GM23248 (cell line): ENCODE measurements around the gene SEMA3C. TPM values are rescaled to one million over a fixed set of nuclear protein-coding genes. Genes with fewer than 3 reads are reported as not detected.
A peak's percentile ranks its signal among the peaks of the same experiment; 100 is the strongest.

Source experiments
- DNase-seq: peaks from one replicate; pipeline ENCODE4 v3.0.0-alpha.2; 2015
- H2AFZ ChIP-seq: fragments of 200-600 bp; sonication (generic); 2 replicates; pipeline ENCODE4 v1.6.1; 2016; ENCODE audit warnings: antibody characterized with exemption
- H3F3A ChIP-seq: fragments of 200-600 bp; sonication (generic); 2 replicates; pipeline ENCODE4 v1.6.1; 2016; ENCODE audit warnings: mild to moderate bottlenecking, antibody characterized with exemption, mixed run types; ENCODE audit not compliant: insufficient read depth
- H3K27ac ChIP-seq: fragments of 200-600 bp; sonication (generic); 2 replicates; pipeline ENCODE4 v1.5.1; 2016; ENCODE audit warnings: mild to moderate bottlenecking
- H3K27me3 ChIP-seq: fragments of 200-600 bp; sonication (generic); replicated peaks from 2 replicates; pipeline ENCODE4 v1.6.1; 2016; ENCODE audit warnings: mild to moderate bottlenecking; ENCODE audit not compliant: insufficient read depth
- H3K36me3 ChIP-seq: fragments of 200-600 bp; sonication (generic); 2 replicates; pipeline ENCODE4 v1.6.1; 2016; ENCODE audit warnings: low read depth, mild to moderate bottlenecking
- H3K4me1 ChIP-seq: fragments of 200-600 bp; sonication (generic); 2 replicates; pipeline ENCODE4 v1.6.1; 2016; ENCODE audit warnings: mild to moderate bottlenecking; ENCODE audit not compliant: insufficient read depth
- H3K4me2 ChIP-seq: fragments of 200-600 bp; sonication (generic); one replicate; pipeline ENCODE4 v1.6.1; 2016; ENCODE audit warnings: mild to moderate bottlenecking; ENCODE audit not compliant: unreplicated experiment
- H3K4me3 ChIP-seq: fragments of 200-600 bp; sonication (generic); 2 replicates; pipeline ENCODE4 v1.5.1; 2016; ENCODE audit warnings: mild to moderate bottlenecking
- H3K79me2 ChIP-seq: fragments of 200-600 bp; sonication (generic); 2 replicates; pipeline ENCODE4 v1.6.1; 2016; ENCODE audit warnings: mild to moderate bottlenecking; ENCODE audit not compliant: insufficient read depth
- H3K9ac ChIP-seq: fragments of 200-600 bp; sonication (generic); 2 replicates; pipeline ENCODE4 v1.6.1; 2016; ENCODE audit warnings: mild to moderate bottlenecking
- H3K9me2 ChIP-seq: fragments of 200-600 bp; sonication (generic); 2 replicates; pipeline ENCODE4 v1.6.1; 2016; ENCODE audit warnings: mixed run types, mild to moderate bottlenecking, moderate library complexity; ENCODE audit not compliant: insufficient read depth
- H3K9me3 ChIP-seq: fragments of 200-600 bp; sonication (generic); one replicate; pipeline ENCODE4 v1.6.1; 2017; ENCODE audit warnings: low read depth
- H4K20me1 ChIP-seq: fragments of 200-600 bp; sonication (generic); 2 replicates; pipeline ENCODE4 v1.6.0; 2016; ENCODE audit not compliant: insufficient read depth
- EZH2 ChIP-seq: fragments of 200-600 bp; sonication (generic); IDR thresholded peaks from 2 replicates; pipeline ENCODE4 v1.6.1; 2018; ENCODE audit warnings: antibody characterized with exemption, mild to moderate bottlenecking; ENCODE audit not compliant: insufficient read depth, poor library complexity, severe bottlenecking
- EZH2phosphoT487 ChIP-seq: fragments of 200-600 bp; sonication (generic); IDR thresholded peaks from 2 replicates; pipeline ENCODE4 v1.6.1; 2018; ENCODE audit warnings: antibody characterized with exemption, moderate library complexity, mild to moderate bottlenecking, low read depth; ENCODE audit not compliant: insufficient read depth
- WGBS, 2 experiments: methylation state at CpG; one replicate each; pipeline ENCODE4 v1.1.6; 2015 to 2017; ENCODE audit warnings: low lambda C conversion rate in 2 of 2, low coverage in 1 of 2; ENCODE audit errors: missing lambda C conversion rate in 2 of 2; 5-methylcytosine and 5-hydroxymethylcytosine counted together
- in situ Hi-C: fragments of 300-500 bp; cut with MboI; formaldehyde crosslinking; loops from 2 replicates; pipeline ENCODE4 v1.15.0; 2020
- polyA plus RNA-seq: library from polyadenylated mRNA; unstranded; fragments of >200 nt; fragmentation: Nextera tagmentation; extraction: Ambion mirVana; gene quantifications from 2 replicates; pipeline ENCODE4 v1.2.1, GENCODE V29; 2016
- total RNA-seq: library from RNA; depleted of rRNA; stranded (reverse); fragments of >200 nt; shearing (Covaris generic); gene quantifications from 2 replicates; pipeline ENCODE4 v1.2.3, GENCODE V29; 2014

SEMA3C gene
- total and polyA plus RNA-seq, 2 experiments from 2014 or later = 316 to 612 TPM

GRCh38 chr7:80924090-80924489 is 5.2 kb upstream of the SEMA3C start:
- in situ Hi-C loops = no loop called here
- no peak for DNase-seq
- Histone ChIP-seq H2AFZ (0 out of 2 replicates have a peak overlapping the region, but pooled peaks have one; percentile 37), H3K9ac (no peak overlapping the region), H3K9me3 (no peaks in the 10 kb centered on the region), H3K4me3 (no peak overlapping the region), H3K27ac (no peak overlapping the region), H3K27me3 (no peaks in the 10 kb centered on the region), H3F3A (peaks cover 10% of the 10 kb centered on the region), H3K4me1 (no peaks in the 10 kb centered on the region), H4K20me1 (no peaks in the 10 kb centered on the region), H3K9me2 (no peaks in the 10 kb centered on the region), H3K4me2 (no peak overlapping the region), H3K36me3 (no peaks in the 10 kb centered on the region), H3K79me2 (no peaks in the 10 kb centered on the region)
- TF ChIP-seq EZH2 (no peak), EZH2phosphoT487 (no peak)
- 47 to 59% methylated on average over 2 of the region's 2 CpGs for WGBS, 2 experiments

GRCh38 chr7:80923211-80923612 is 4.4 kb upstream of the SEMA3C start:
- H2AFZ ChIP-seq = no peak overlapping the region
- no peaks in the 10 kb centered on the region for H3K4me1 ChIP-seq
- H3K4me2 ChIP-seq = no peak overlapping the region
- WGBS, 2 experiments = 92 to 95% methylated on average over 4 of the region's 4 CpGs
- no peaks in the 10 kb centered on the region for H3K36me3 ChIP-seq
- no peak overlapping the region for H3K4me3 ChIP-seq
- in situ Hi-C loops = no loop called here
- no peaks in the 10 kb centered on the region for H3K27me3 ChIP-seq
- no peaks in the 10 kb centered on the region for H3K9me2 ChIP-seq
- TF ChIP-seq EZH2phosphoT487 (no peak), EZH2 (no peak)
- peaks cover 6% of the 10 kb centered on the region for H3K79me2 ChIP-seq
- peaks cover 16% of the 10 kb centered on the region for H3F3A ChIP-seq
- DNase-seq = no peak
- H3K9me3 ChIP-seq = no peaks in the 10 kb centered on the region
- no peak overlapping the region for H3K27ac ChIP-seq
- H3K9ac ChIP-seq = no peak overlapping the region
- H4K20me1 ChIP-seq = no peaks in the 10 kb centered on the region

GRCh38 chr7:80922253-80923049 is 3.6 kb upstream of the SEMA3C start:
- H3F3A ChIP-seq = peaks cover 24% of the 10 kb centered on the region
- H3K4me3 ChIP-seq = no peak overlapping the region
- no peak overlapping the region for H2AFZ ChIP-seq
- H3K9ac ChIP-seq = no peak overlapping the region
- TF ChIP-seq EZH2 (no peak), EZH2phosphoT487 (no peak)
- no peaks in the 10 kb centered on the region for H3K27me3 ChIP-seq
- no peak for DNase-seq
- 94 to 97% methylated on average over 5 of the region's 5 CpGs for WGBS, 2 experiments
- in situ Hi-C loops = no loop called here
- no peaks in the 10 kb centered on the region for H3K9me2 ChIP-seq
- H3K79me2 ChIP-seq = peaks cover 14% of the 10 kb centered on the region
- no peak overlapping the region for H3K4me2 ChIP-seq
- H3K9me3 ChIP-seq = no peaks in the 10 kb centered on the region
- H3K27ac ChIP-seq = no peak overlapping the region
- H3K36me3 ChIP-seq = no peaks in the 10 kb centered on the region
- H3K4me1 ChIP-seq = no peaks in the 10 kb centered on the region
- 0 out of 2 replicates have a peak, but pooled peaks cover 4% of the 10 kb centered on the region for H4K20me1 ChIP-seq

DNA sequence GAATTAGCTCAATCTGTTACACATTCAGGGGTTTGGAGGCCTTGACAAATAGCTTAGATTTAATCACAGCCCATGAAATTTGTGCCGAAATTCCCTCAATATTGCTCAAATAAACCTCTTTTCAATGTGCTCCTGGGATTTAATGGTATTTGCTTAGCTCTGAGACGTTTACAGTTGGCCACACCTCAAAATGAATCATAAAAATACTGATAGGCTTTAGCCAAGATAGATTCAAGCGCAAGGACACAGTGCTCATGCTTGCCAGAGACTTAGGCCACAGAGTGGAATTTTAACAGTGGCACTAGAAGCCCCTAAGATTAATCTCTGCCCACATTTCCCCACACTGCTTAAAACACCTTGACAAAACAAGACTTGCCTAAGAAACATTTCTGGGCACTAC is 2.3 kb upstream of the SEMA3C start:
- in situ Hi-C loops = no loop called here
- H3K9ac ChIP-seq = no peak overlapping the region
- H3K4me2 ChIP-seq = no peak overlapping the region
- peaks cover 33% of the 10 kb centered on the region for H3F3A ChIP-seq
- 0 out of 2 replicates have a peak overlapping the region, but pooled peaks have one; percentile 7 for H2AFZ ChIP-seq
- peaks cover 27% of the 10 kb centered on the region for H3K79me2 ChIP-seq
- WGBS, 2 experiments = 59 to 60% methylated on average over 3 of the region's 3 CpGs
- H4K20me1 ChIP-seq = 0 out of 2 replicates have a peak, but pooled peaks cover 4% of the 10 kb centered on the region
- DNase-seq = no peak
- no peak for TF ChIP-seq EZH2phosphoT487
- no peak for TF ChIP-seq EZH2
- peaks cover 4% of the 10 kb centered on the region for H3K36me3 ChIP-seq
- H3K4me3 ChIP-seq = no peak overlapping the region
- H3K9me3 ChIP-seq = no peaks in the 10 kb centered on the region
- no peak overlapping the region for H3K27ac ChIP-seq
- H3K27me3 ChIP-seq = no peaks in the 10 kb centered on the region
- no peaks in the 10 kb centered on the region for H3K9me2 ChIP-seq
- H3K4me1 ChIP-seq = peaks cover 5% of the 10 kb centered on the region
